LoVo (cell line): ENCODE data around the gene MRPS2.
"Not testable (repeated sequence)": the region's sequence is repeated elsewhere in the genome, so short reads cannot be mapped to it uniquely, and the experiment has no call there.

Experiments
- DNase-seq: peaks from one replicate; pipeline ENCODE4 v3.0.0-alpha.2; 2016; ENCODE audit warnings: low spot score

Gene MRPS2

GRCh38 chr9:135514342-135515082, 14.0 kb downstream of the MRPS2 start:
- DNase-seq: no peak

- DNase-seq: no peak
These were observed 14.8 kb downstream of the MRPS2 start for GRCh38 chr9:135515083-135515951.

- no peak for DNase-seq
These were observed 15.8 kb downstream of the MRPS2 start for GRCh38 chr9:135516132-135516860.

- no peak for DNase-seq
These were observed 16.9 kb downstream of the MRPS2 start for GRCh38 chr9:135517407-135517822.

- DNase-seq: no peak
These were observed 18.9 kb downstream of the MRPS2 start for GRCh38 chr9:135519179-135519971.

GRCh38 chr9:135520916-135521607, 20.6 kb downstream of the MRPS2 start, which contains the start of gene LCN1:
TSS of gene LCN1 (plus strand) at chr9:135521440. CDS start at chr9:135521498, 58 bp downstream.
- DNase-seq: no peak

DNA sequence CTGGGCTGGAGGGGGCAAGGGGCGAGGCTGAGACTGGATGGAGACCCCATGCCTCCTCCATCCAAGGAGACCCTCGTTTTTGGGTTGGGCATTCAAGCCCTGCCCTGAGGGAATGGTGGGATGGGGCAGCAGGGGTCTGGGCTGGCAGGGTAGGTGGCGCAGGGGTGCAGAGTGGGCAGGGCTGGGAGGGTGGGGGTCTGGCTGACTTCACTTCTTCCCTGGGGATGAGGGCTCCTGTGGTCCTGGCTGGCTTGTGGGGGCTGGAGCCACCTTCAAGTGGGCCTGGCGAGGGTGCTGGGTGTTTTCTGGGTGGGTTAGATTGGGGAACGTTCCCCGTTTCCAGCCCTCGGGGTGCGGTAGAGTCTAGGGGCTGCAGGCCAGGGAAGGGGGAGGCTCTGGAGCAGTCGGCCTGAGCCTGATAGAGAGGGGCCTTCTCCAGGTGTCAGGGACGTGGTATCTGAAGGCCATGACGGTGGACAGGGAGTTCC, 21.2 kb downstream of the MRPS2 start:
- no peak for DNase-seq

DNA sequence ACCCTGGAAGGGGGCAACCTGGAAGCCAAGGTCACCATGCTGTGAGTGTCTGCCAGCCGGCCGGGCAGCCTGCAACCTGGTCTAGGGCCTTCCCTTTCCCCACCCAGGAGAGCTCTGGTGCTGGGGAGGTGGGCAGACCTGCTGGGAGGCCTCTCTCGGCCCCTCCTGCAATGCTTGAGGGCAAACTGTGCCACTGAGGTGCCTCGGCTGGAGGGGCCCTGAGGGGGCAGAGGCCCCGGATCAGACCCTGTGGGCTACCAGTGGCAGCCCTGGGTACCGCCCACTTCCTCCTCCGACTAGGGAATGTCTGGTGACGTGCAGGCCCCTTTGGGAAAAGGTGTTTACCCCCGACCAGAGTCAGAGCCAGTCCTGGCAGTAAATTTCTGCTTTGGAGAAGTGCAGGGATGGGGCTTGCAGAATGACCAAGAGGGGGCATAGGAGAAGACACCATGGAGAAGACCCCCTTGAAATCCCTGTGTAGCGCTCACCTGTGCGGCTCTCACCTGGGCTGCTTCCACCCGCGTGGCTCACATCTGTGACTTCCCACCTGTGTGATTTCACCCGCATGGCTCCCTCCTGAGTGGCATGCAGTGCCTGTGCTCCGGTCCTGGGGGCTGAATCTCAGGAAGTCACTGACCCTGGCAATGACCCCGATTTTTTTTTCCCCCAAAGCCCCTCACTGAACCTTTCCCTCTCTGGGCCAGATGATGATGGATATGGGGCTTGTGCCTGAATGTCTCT, 21.8 kb downstream of the MRPS2 start:
- no peak for DNase-seq

- DNase-seq: no peak
These were observed 22.4 kb downstream of the MRPS2 start for GRCh38 chr9:135522931-135523330.

DNA sequence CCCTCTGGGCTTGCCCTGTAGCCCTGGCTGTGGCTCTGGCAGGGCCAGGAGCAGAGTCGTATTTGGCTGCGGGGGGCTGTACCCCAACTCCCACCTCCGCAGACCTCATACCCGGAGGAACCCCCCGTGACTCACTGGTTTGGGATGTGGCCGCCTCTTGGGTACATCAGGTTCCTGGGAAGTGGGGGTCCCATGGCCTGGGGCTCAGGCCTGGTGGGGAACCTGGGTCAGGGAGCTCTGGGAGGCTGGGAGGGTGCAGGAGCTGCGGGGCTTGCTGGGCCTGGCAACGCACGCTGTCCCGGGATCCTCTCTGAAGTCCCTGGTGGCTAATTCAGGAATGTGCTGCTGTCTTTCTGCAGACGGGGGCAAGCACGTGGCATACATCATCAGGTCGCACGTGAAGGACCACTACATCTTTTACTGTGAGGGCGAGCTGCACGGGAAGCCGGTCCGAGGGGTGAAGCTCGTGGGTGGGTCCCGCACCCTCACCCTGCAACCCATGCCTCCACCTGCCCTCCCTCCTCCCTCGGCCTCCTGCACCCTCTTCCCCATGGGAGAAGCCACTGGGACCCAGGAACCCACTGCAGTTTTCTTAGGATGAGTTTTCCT, 23.1 kb downstream of the MRPS2 start:
- no peak for DNase-seq

DNA sequence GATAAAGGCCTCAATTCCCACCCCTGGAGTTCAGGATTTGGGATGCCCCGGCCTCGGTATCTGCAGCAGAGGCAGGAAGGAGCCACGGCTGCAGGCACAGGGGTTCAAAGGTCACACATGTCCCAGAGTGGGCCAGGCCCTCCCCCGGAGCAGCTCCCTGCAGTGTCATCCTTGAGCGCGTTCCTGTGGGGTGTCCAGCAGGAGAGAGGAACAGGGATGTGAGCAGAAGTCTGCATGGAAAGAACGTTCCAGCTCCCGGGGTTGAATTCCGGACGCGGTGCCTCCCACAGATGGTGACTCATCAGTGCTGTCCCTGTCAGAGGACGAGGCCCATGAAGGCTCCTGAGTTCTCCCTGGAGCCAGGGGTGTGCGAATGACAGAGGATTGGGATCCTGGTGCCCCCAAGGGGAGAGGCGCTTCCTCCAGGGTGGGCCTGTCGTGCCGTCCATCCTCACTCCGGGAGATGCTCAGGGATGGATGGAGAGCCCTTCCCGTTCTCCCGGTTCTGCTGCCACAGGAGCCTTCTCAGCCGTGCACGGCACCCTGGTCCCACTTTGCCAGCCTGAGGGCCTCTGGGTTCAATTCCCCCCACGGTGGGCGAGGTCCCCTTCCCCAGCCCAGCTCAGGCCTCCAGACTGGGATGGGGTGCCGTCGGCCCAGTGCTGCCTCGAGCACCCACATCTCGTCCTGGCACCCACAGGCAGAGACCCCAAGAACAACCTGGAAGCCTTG, 23.8 kb downstream of the MRPS2 start:
- no peak for DNase-seq

DNA sequence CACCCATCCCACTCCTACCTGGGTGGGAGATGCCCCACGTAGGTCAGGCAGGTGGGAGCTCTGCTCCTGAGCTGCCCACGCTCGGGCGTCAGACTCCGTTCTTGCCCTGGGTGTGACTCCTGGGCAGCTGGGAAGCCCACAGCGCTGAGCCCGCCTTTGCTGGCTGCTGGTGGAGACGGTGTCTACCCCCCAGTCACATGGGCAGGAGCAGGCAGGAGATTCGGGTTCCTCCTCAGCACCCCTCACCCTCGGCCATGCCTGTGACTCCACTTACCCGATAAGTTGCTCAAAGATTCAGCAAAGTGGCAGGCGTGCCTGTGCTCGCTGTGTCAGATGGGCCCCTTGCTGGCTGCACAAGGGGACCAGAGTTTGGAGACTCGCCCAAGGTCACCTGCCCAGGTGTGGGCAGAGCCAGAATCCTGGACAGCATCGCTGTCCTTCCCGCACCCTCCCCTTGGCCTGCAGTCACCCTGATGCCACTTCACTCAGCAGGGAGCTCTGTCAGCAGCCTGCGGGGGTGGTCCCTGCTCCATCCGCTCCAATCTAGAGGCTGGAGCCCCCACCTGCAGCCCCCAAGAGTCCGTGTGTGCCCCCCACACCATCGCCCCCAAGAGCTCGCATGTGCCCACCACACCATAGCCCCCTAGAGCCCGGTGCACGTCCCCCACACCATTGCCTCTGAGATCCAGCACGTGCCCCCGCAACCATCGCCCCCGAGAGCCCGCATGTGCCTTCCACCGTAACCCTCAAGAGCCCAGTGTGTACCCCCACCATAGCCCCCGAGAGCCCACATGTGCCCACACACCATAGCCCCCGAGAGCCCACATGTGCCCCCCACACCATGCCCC, 25.0 kb downstream of the MRPS2 start:
- DNase-seq: no peak

GRCh38 chr9:135526089-135526729, 25.7 kb downstream of the MRPS2 start:
- no peak for DNase-seq

DNA sequence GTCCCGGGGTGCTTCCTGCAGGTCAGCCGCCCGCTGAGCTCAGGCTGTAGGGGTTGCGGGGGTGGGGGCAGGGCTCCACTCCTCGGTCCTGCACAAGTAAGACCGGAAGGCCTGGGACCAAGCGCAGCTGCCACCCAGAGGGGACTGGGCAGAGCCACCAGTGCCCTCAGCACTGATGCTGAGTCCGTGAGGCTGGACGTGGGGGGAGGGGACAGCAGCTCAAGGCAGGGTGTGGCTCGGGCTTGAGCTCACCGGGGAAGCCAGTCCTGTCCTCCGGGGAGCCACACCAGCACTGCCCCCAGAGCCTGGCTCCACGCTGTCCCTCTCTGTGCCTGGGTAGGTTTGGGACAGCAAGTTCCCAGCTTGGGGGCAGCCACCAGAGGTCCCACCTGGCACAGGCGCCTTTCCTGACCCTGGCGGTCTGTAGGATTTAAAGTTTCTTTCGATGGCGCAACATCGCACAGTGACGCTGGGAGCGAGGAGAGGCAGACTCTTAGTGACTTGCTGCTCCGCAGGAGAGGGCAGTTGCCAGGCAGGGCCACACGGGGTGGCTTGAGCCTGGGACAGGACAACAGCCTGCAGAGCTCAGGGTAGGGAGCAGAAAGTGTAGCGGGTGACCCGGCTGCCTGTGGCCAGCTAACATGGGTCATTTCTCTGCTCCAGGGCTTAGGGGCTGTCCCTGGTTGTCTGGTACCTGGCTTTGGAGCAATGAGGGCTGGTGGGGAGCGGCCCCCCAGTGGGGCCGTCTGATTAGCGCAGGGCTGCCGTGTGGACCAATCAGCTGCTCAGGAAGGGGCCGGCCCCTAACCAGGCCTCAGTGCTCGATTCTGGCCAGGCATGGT, 26.5 kb downstream of the MRPS2 start:
- no peak for DNase-seq

DNA sequence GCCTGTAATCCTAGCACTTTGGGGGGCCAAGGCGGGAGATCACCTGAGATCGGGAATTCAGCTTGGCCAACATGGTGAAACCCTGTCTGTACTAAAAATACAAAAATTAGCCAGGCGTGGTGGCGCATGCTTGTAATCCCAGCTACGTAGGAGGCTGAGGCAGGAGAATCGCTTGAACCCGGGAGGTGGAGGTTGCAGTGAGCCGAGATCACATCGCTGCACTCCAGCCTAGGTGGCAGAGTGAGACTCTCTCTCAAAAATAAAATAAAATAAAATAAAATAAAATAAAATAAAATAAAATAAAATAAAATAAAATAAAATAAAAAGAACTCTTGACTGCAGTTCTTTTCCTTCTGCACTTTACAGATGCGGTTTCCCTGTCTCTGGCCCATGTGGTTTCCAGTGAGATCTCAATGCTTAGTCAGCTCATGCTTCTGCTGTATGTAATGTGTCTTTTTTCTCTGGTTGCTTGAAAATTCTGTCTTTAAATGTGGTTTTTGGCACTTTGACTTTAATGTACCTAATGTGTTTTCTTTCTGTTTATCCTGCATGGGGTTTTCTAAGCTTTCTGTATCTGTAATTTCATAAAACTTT, 28.5 kb downstream of the MRPS2 start:
- not testable (repeated sequence) for DNase-seq

DNA sequence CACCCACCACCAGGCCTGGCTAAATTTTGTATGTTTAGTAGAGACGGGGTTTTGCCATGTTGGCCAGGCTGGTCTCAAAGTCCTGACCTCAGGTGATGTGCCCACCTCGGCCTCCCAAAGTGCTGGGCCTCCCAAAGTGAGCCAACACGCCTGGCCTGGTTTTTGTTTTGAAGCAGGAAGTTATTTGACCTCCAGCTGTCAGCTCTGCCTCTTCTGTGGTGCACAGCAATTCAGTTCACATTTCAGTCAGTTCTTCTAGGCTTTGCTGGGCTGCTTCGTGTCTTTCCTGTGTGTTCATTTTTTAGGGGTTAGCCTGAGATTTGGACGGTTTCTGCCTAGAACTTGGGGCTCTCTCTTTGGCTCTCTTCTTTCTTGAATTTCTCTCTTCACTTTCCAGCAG, 29.7 kb downstream of the MRPS2 start:
- DNase-seq: no peak
